HCT116 (cell line): ENCODE data around the gene SMAP2.

Experiments
- CEBPB ChIP-seq: IDR thresholded peaks from 2 replicates; pipeline ENCODE4 v1.6.1; 2012; ENCODE audit warnings: low read depth
- CTCF ChIP-seq, 3 experiments: fragments of 200-600 bp in 1 of 3; sonication (generic) in 1 of 3; IDR thresholded peaks in 2 of 3; conservative IDR thresholded peaks in 1 of 3; 2 replicates each; pipeline ENCODE4 v1.5.1; 2012 to 2017; ENCODE audit warnings: low read depth in 2 of 3, low read length in 2 of 3, antibody characterized with exemption in 1 of 3, borderline replicate concordance in 1 of 3, control low read depth in 1 of 3, mild to moderate bottlenecking in 1 of 3, mixed read lengths in 1 of 3, mixed run types in 1 of 3, moderate library complexity in 1 of 3; ENCODE audit not compliant: insufficient read depth in 1 of 3
- EGR1 ChIP-seq: IDR thresholded peaks from 2 replicates; pipeline ENCODE4 v1.6.1; 2012; ENCODE audit warnings: low read depth
- EZH2 ChIP-seq: fragments of 200-600 bp; sonication (generic); IDR thresholded peaks from 2 replicates; pipeline ENCODE4 v1.6.1; 2017; ENCODE audit warnings: antibody characterized with exemption, mixed run types
- EZH2phosphoT487 ChIP-seq: fragments of 200-600 bp; IDR thresholded peaks from 2 replicates; pipeline ENCODE4 v1.6.1; 2018; ENCODE audit warnings: antibody characterized with exemption, borderline replicate concordance
- POLR2A ChIP-seq: IDR thresholded peaks from 2 replicates; pipeline ENCODE4 v1.7.0; 2011; ENCODE audit warnings: borderline replicate concordance; ENCODE audit not compliant: insufficient read depth, insufficient read length; ENCODE audit errors: extremely low read depth
- POLR2AphosphoS5 ChIP-seq: IDR thresholded peaks from 2 replicates; pipeline ENCODE4 v1.6.1; 2011; ENCODE audit warnings: mild to moderate bottlenecking, low read depth, low read length, moderate library complexity
- RAD21 ChIP-seq: IDR thresholded peaks from 2 replicates; pipeline ENCODE4 v1.6.1; 2012; ENCODE audit warnings: low read depth, mild to moderate bottlenecking
- REST ChIP-seq: IDR thresholded peaks from 2 replicates; pipeline ENCODE4 v1.6.1; 2012; ENCODE audit warnings: low read depth
- ZFX ChIP-seq: fragments of 450-650 bp; IDR thresholded peaks from 2 replicates; pipeline ENCODE4 v1.6.1; 2017
- ZNF274 ChIP-seq: fragments of 200-500 bp; sonication (Bioruptor generic); IDR thresholded peaks from 2 replicates; pipeline ENCODE4 v1.6.1; 2014; ENCODE audit warnings: mild to moderate bottlenecking, low read depth, low read length, inconsistent platforms

GRCh38 chr1:40362699-40363098, 10.8 kb upstream of the SMAP2 start:
- TF ChIP-seq POLR2A (no peak), EZH2phosphoT487 (no peak), EZH2 (no peak), CTCF (IDR thresholded peaks at IDR 0.05 in 2 of 3, conservative IDR thresholded peaks at IDR 0.05 in 1 of 3; ENCODE audit: borderline replicate concordance in 1 of 3, insufficient read depth in 1 of 3, low read depth in 2 of 3, low read length in 2 of 3) (no peak), POLR2AphosphoS5 (no peak), ZFX (no peak), RAD21 (no peak), CEBPB (no peak), ZNF274 (no peak), REST (no peak), EGR1 (no peak)
